ENCODE results near the gene IPPK.
A peak's percentile ranks its signal among the peaks of the same experiment; 100 is the strongest.

The IPPK gene

DNA sequence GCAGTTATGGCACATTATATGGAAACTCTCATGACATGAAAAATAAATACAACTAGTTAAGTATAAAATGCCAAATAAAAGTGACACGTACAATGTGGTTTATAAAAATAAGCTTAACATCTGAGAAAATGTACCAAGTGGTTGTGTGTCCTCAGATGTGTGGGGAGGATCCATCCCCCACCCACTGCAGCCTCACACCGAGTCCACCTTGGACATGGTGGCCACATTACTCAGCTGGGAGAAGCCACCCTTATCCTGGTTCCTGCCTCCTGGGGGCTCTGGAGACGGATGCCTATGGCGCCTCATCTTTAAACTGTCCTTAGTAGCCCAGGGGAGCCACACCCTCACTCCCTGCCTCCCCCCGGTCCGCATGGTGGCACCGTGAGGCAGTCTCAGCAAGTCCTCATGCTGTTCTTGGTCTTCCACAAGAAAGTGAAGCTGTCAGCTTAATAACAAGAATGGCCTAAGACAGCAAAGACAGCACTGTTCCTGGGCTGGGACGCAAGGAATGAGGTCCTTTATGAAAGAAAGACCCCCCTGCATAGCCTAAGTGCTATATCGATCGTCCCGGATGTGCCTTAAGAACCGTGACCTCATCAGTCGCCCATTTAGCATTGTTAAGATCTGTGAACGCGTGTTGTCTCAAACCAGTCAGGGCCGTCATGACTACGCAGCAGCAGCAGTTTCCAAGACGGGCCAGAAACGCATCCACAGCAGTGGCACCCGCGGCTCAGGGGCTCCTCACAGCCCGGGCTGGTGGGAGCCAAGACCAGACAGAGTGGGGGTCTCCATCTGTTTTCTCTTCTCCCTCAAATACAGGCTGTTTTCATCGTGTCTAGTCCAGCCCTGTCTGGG lies 56.4 kb downstream of the IPPK start:
- no peak for DNase-seq (ENCODE audit: low read depth)
- no peak overlapping the region for H3K4me3 ChIP-seq (ENCODE audit: low read length)

DNA sequence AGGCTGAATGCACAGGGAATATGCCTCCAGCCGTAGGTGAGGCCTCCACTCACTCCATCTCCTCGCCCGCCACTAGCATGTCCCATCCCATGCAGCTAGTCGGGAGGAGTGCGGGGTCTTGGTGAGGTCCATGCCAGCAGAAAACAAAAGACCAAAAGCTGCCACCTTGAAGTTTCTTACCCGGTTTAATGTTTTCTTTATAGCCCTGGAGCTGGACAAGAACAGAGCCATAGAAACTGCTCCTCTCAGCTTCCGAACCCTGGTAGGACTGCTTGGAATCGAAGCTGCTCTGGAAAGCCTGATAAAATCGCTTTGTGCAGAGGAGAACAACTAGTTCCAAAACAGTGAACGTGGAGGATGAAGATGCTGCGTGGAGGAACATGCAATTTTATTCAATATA lies 57.1 kb downstream of the IPPK start:
- TF ChIP-seq CTCF (IDR thresholded peaks at IDR 0.05; ENCODE audit: insufficient read depth, low read depth, low read length, missing control alignments): no peak
- no peak overlapping the region for H3K4me3 ChIP-seq (ENCODE audit: low read length)

More for the DNA sequence above, 56.4 kb downstream of the IPPK start:
- TF ChIP-seq CTCF (IDR thresholded peaks at IDR 0.05; ENCODE audit: insufficient read depth, low read depth, low read length, missing control alignments): no peak

DNA sequence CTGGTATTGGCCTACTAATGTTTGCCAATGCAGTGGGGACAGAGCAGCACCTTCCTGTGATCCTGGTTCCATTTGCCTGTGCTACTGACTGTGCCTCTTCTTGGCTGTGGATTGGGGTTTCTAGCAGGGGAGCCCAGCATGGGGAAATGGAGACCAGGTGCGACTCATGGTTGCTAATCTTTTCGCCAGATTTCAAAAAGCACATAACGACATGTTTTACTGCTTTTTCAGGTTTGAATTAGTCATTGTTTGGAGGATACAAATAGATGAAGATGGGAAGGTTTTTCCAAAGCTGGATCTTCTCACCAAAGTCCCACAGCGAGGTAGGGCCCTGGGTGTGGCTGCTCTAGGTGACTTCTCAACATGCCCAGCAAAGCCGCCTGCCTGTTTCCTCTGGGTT lies 57.6 kb downstream of the IPPK start:
- no peak overlapping the region for H3K4me3 ChIP-seq (ENCODE audit: low read length)
- peak; percentile 72 for DNase-seq (ENCODE audit: low read depth)
- TF ChIP-seq CTCF (IDR thresholded peaks at IDR 0.05; ENCODE audit: insufficient read depth, low read depth, low read length, missing control alignments): no peak

More for the DNA sequence above, 57.1 kb downstream of the IPPK start:
- DNase-seq (ENCODE audit: low read depth): no peak

- TF ChIP-seq CTCF (IDR thresholded peaks at IDR 0.05; ENCODE audit: insufficient read depth, low read depth, low read length, missing control alignments): no peak
- no peak overlapping the region for H3K4me3 ChIP-seq (ENCODE audit: low read length)
- DNase-seq (ENCODE audit: low read depth): peak; percentile 60
These were observed 58.2 kb downstream of the IPPK start for GRCh38 chr9:92611621-92612285.

GRCh38 chr9:92610470-92611420 lies 59.2 kb downstream of the IPPK start:
- DNase-seq (ENCODE audit: low read depth): no peak
- H3K4me3 ChIP-seq (ENCODE audit: low read length): no peak overlapping the region
- no peak for TF ChIP-seq CTCF (IDR thresholded peaks at IDR 0.05; ENCODE audit: insufficient read depth, low read depth, low read length, missing control alignments)

DNA sequence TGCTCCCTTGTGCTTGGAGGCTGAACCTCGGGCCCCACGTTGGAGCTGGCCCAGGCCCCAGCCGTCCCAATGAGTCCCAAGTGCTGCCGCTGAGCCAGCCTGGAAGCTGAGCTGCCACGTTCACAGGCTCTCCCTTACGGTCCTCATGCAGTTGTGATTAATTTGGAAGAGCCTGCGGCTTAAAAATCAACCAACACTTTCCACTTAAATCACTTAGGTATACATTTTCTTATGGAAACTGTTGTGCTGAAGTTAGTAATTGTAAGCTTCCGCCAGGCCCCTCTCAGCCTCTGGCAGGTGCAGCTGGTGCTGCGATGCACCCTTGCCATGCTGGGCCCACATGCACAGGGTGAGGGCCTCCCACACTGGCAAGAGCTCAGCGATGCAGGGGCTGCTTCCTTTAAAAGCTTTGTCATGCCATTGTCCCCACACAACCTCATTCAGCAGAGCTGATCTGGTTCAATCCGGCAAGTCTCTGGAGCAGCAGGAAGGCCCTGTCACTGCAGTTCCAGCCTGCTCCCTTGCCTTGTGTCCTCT lies 61.0 kb downstream of the IPPK start:
- no peak for DNase-seq (ENCODE audit: low read depth)
- H3K4me3 ChIP-seq (ENCODE audit: low read length): no peak overlapping the region
- TF ChIP-seq CTCF (IDR thresholded peaks at IDR 0.05; ENCODE audit: insufficient read depth, low read depth, low read length, missing control alignments): no peak
